Measurements from ENCODE around the gene COL18A1. TPM values are rescaled to one million over a fixed set of nuclear protein-coding genes. Genes with fewer than 3 reads are reported as not detected.

The COL18A1 gene
- total RNA-seq, 1 experiment from 2014 or later, result 676 TPM

- H3K4me3 ChIP-seq (ENCODE audit: low read depth in 2 of 2, low read length in 2 of 2), result no peak overlapping the region
- no peaks in the 10 kb centered on the region for H3K27me3 ChIP-seq (ENCODE audit: control insufficient read depth, insufficient read depth, low read length)
- H3K36me3 ChIP-seq (ENCODE audit: control insufficient read depth, insufficient read depth, low read length), result no peaks in the 10 kb centered on the region
- DNase-seq (ENCODE audit: low read depth, low spot score) (no peak), ATAC-seq (no peak)
- H3K27ac ChIP-seq (ENCODE audit: low read length), result peak overlapping the region; percentile 93
- intact Hi-C loops (cut with micrococcal nuclease; ENCODE audit: unreplicated experiment) (no loop called here), in situ Hi-C loops (cut with HindIII; ENCODE audit: low pct_unique_long_range_greater_than_20kb, low sequenced_read_pairs) (no loop called here)
- TF ChIP-seq SIN3A (IDR thresholded peaks at IDR 0.05; ENCODE audit: borderline replicate concordance, insufficient read depth, low read depth, low read length) (no peak), TCF7L2 (IDR thresholded peaks at IDR 0.05; ENCODE audit: low read depth, low read length) (peak; percentile 85)
- ChIA-PET POLR2A (no interaction called here), CTCF (no interaction called here)
- BruUV-seq (replicated peaks), result no TSS peak
- H3K9me3 ChIP-seq (ENCODE audit: control insufficient read depth, insufficient read depth, low read depth, low read length), result no peaks in the 10 kb centered on the region
- H3K4me1 ChIP-seq (ENCODE audit: control insufficient read depth, insufficient read depth, low read length), result peaks cover 62% of the 10 kb centered on the region
Observed at GRCh38 chr21:45365608-45366241, 39.2 kb upstream of the COL18A1 start.

GRCh38 chr21:45366476-45366875, 38.5 kb upstream of the COL18A1 start:
- ChIA-PET CTCF (no interaction called here), POLR2A (no interaction called here)
- H3K9me3 ChIP-seq (ENCODE audit: control insufficient read depth, insufficient read depth, low read depth, low read length), result no peaks in the 10 kb centered on the region
- intact Hi-C loops (cut with micrococcal nuclease; ENCODE audit: unreplicated experiment), result no loop called here
- in situ Hi-C loops (cut with HindIII; ENCODE audit: low pct_unique_long_range_greater_than_20kb, low sequenced_read_pairs), result no loop called here
- ATAC-seq (peak; percentile 2), DNase-seq (ENCODE audit: low read depth, low spot score) (no peak)
- peak overlapping the region; percentile 93 for H3K27ac ChIP-seq (ENCODE audit: low read length)
- no peak overlapping the region; a peak in 1 of 4 replicates for H3K4me3 ChIP-seq (ENCODE audit: low read depth in 2 of 2, low read length in 2 of 2)
- no peaks in the 10 kb centered on the region for H3K27me3 ChIP-seq (ENCODE audit: control insufficient read depth, insufficient read depth, low read length)
- TSS peak; percentile 74 for BruUV-seq (replicated peaks)
- H3K4me1 ChIP-seq (ENCODE audit: control insufficient read depth, insufficient read depth, low read length), result peaks cover 58% of the 10 kb centered on the region
- no peak for TF ChIP-seq SIN3A (IDR thresholded peaks at IDR 0.05; ENCODE audit: borderline replicate concordance, insufficient read depth, low read depth, low read length)
- TF ChIP-seq CTCF (IDR thresholded peaks at IDR 0.05), result no peak
- no peak for TF ChIP-seq TCF7L2 (IDR thresholded peaks at IDR 0.05; ENCODE audit: low read depth, low read length)
- no peaks in the 10 kb centered on the region for H3K36me3 ChIP-seq (ENCODE audit: control insufficient read depth, insufficient read depth, low read length)

GRCh38 chr21:45366931-45367401, 38.0 kb upstream of the COL18A1 start:
- TF ChIP-seq SIN3A (IDR thresholded peaks at IDR 0.05; ENCODE audit: borderline replicate concordance, insufficient read depth, low read depth, low read length) (no peak), POLR2AphosphoS5 (IDR thresholded peaks at IDR 0.05; ENCODE audit: low read depth, low read length) (peak; percentile 48; the same call in 1 of the 2 replicates)
- H3K4me3 ChIP-seq (ENCODE audit: low read depth in 2 of 2, low read length in 2 of 2), result no peak overlapping the region; a peak in 1 of 4 replicates
- DNase-seq (ENCODE audit: low read depth, low spot score) (no peak), ATAC-seq (peak; percentile 71)
- intact Hi-C loops (cut with micrococcal nuclease; ENCODE audit: unreplicated experiment) (no loop called here), in situ Hi-C loops (cut with HindIII; ENCODE audit: low pct_unique_long_range_greater_than_20kb, low sequenced_read_pairs) (no loop called here)
- no TSS peak for BruUV-seq (replicated peaks)
- H3K4me1 ChIP-seq (ENCODE audit: control insufficient read depth, insufficient read depth, low read length), result peaks cover 53% of the 10 kb centered on the region
- H3K27me3 ChIP-seq (ENCODE audit: control insufficient read depth, insufficient read depth, low read length), result no peaks in the 10 kb centered on the region
- no peaks in the 10 kb centered on the region for H3K36me3 ChIP-seq (ENCODE audit: control insufficient read depth, insufficient read depth, low read length)
- peak overlapping the region; percentile 93 for H3K27ac ChIP-seq (ENCODE audit: low read length)
- CTCF ChIA-PET, result no interaction called here
- POLR2A ChIA-PET, result no interaction called here
- 0 out of 2 replicates have a peak, but pooled peaks cover under 1% of the 10 kb centered on the region for H3K9me3 ChIP-seq (ENCODE audit: control insufficient read depth, insufficient read depth, low read depth, low read length)

Data from Panc1 (cell line).